HG02798 (cell line): ENCODE measurements around the gene CFAP410.

Experiments
- ATAC-seq: cut with Tn5 transposase; IDR thresholded peaks from one replicate; pipeline ENCODE4 v1.9.1; 2021; ENCODE audit warnings: mild to moderate bottlenecking; ENCODE audit not compliant: unreplicated experiment, poor library complexity

The CFAP410 gene

GRCh38 chr21:44338971-44339910 is at the start of gene CFAP410:
TSS of gene CFAP410 (minus strand) at chr21:44339390. CDS start at chr21:44339194, 196 bp downstream.
- peak; percentile 94 for ATAC-seq

- no peak for ATAC-seq
Observed at GRCh38 chr21:44384968-44385367, 45.8 kb upstream of the CFAP410 start.

- no peak for ATAC-seq
Observed at GRCh38 chr21:44383216-44383615, 44.0 kb upstream of the CFAP410 start.

GRCh38 chr21:44382536-44382935 is 43.3 kb upstream of the CFAP410 start:
- no peak for ATAC-seq

GRCh38 chr21:44381874-44382273 is 42.7 kb upstream of the CFAP410 start:
- no peak for ATAC-seq

GRCh38 chr21:44380876-44381275 is 41.7 kb upstream of the CFAP410 start:
- ATAC-seq, result no peak

- ATAC-seq, result no peak
Observed at GRCh38 chr21:44379991-44380865, 41.0 kb upstream of the CFAP410 start.

- no peak for ATAC-seq
Observed at GRCh38 chr21:44379515-44379848, 40.3 kb upstream of the CFAP410 start.

- no peak for ATAC-seq
Observed at GRCh38 chr21:44378646-44379514, 39.7 kb upstream of the CFAP410 start.

- ATAC-seq, result no peak
Observed at GRCh38 chr21:44377922-44378645, 38.9 kb upstream of the CFAP410 start.

GRCh38 chr21:44377201-44377921 is 38.2 kb upstream of the CFAP410 start:
- no peak for ATAC-seq

GRCh38 chr21:44376606-44377005 is 37.4 kb upstream of the CFAP410 start:
- ATAC-seq, result no peak

- no peak for ATAC-seq
Observed at GRCh38 chr21:44375761-44376241, 36.6 kb upstream of the CFAP410 start.

- ATAC-seq, result no peak
Observed at GRCh38 chr21:44375281-44375651, 36.1 kb upstream of the CFAP410 start.

- no peak for ATAC-seq
Observed at GRCh38 chr21:44374601-44375280, 35.6 kb upstream of the CFAP410 start.

GRCh38 chr21:44372616-44373015 is 33.4 kb upstream of the CFAP410 start:
- ATAC-seq, result no peak

- no peak for ATAC-seq
Observed at GRCh38 chr21:44371596-44371995, 32.4 kb upstream of the CFAP410 start.

- ATAC-seq, result no peak
Observed at GRCh38 chr21:44370786-44371410, 31.7 kb upstream of the CFAP410 start.
